Tibial nerve (tissue), 4 donors: ENCODE measurements around the gene NUP54.

Experiments
- CTCF ChIP-seq, 5 experiments: fragments of 200-600 bp in 3 of 5; fragments of 450-650 bp in 2 of 5; sonication (generic) in 3 of 5; IDR thresholded peaks; one replicate each; pipeline ENCODE4 v1.5.1; 2016 to 2019; ENCODE audit warnings: antibody characterized with exemption in 5 of 5, mild to moderate bottlenecking in 3 of 5, moderate library complexity in 2 of 5
- EP300 ChIP-seq, 2 donors: sonication (generic); formaldehyde crosslinking; IDR thresholded peaks; one replicate each; pipeline ENCODE4 v1.6.1; 2017; ENCODE audit warnings: antibody characterized with exemption in 2 of 2, mild to moderate bottlenecking in 1 of 2
- POLR2A ChIP-seq, 2 donors: fragments of 450-650 bp; IDR thresholded peaks; one replicate each; pipeline ENCODE4 v1.6.1; 2017; ENCODE audit warnings: antibody characterized with exemption in 2 of 2, mild to moderate bottlenecking in 2 of 2, moderate library complexity in 2 of 2

GRCh38 chr4:76196376-76196775, 48.2 kb upstream of the NUP54 start:
- TF ChIP-seq POLR2A (IDR thresholded peaks at IDR 0.05) = no peak
- TF ChIP-seq CTCF (IDR thresholded peaks at IDR 0.05) = no peak
- no peak for TF ChIP-seq EP300 (IDR thresholded peaks at IDR 0.05)
